ENCODE results near the gene SLC22A13. TPM values are rescaled to one million over a fixed set of nuclear protein-coding genes. Genes with fewer than 3 reads are reported as not detected.

SLC22A13 gene
- total and polyA plus RNA-seq, 10 of the 15 experiments (the other 5 are each of a cell fraction or from before 2014, with no cell fraction given): 0.03 to 0.19 (median 0.11) TPM; not detected in 5

GRCh38 chr3:38315488-38316230, 50.0 kb downstream of the SLC22A13 start:
- TF ChIP-seq CHD4 (IDR thresholded peaks at IDR 0.05) (no peak), BHLHE40 (IDR thresholded peaks at IDR 0.05; ENCODE audit: borderline replicate concordance in 1 of 2, low read depth in 2 of 2, low read length in 1 of 2) (no peak), EED (IDR thresholded peaks at IDR 0.05; ENCODE audit: low read depth) (no peak), IKZF2 (IDR thresholded peaks at IDR 0.05) (no peak), RCOR1 (conservative IDR thresholded peaks at IDR 0.05; ENCODE audit: low read depth, low read length) (no peak), IKZF1 (conservative IDR thresholded peaks at IDR 0.05) (no peak), RBBP5 (conservative IDR thresholded peaks at IDR 0.05) (no peak), ZNF217 (IDR thresholded peaks at IDR 0.05) (no peak), BCL11A (IDR thresholded peaks at IDR 0.05; ENCODE audit: low read depth, low read length) (no peak)
- Histone ChIP-seq H2AFZ (ENCODE audit: control insufficient read depth, low read depth, low read length) (no peak overlapping the region), H3K9me3 (replicated peaks; ENCODE audit: control insufficient read depth, insufficient read depth, low read length) (no peaks in the 10 kb centered on the region), H3K27ac (ENCODE audit: control insufficient read depth, insufficient read depth) (no peak overlapping the region), H3K4me2 (ENCODE audit: control insufficient read depth, insufficient read depth) (no peak overlapping the region), H4K20me1 (ENCODE audit: control insufficient read depth, insufficient read depth) (no peaks in the 10 kb centered on the region), H3K79me2 (ENCODE audit: control insufficient read depth, insufficient read depth, low read length) (no peaks in the 10 kb centered on the region), H3K4me1 (ENCODE audit: control insufficient read depth, insufficient read depth, low read length) (no peaks in the 10 kb centered on the region), H3K36me3 (ENCODE audit: control insufficient read depth in 2 of 2, insufficient read depth in 2 of 2, low read length in 1 of 2) (no peaks in the 10 kb centered on the region), H3K4me3 (no peak overlapping the region), H3K27me3 (replicated peaks in 1 of 2; ENCODE audit: control insufficient read depth in 2 of 2, insufficient read depth in 2 of 2, low read length in 1 of 2) (peaks cover 0 to 3% of the 10 kb centered on the region in 2 experiments; a peak in 1 of 4 replicates), H3K9ac (ENCODE audit: control insufficient read depth, insufficient read depth, low read length) (no peak overlapping the region)
- CTCF ChIA-PET: no interaction called here
- intact Hi-C loops (cut with micrococcal nuclease; ENCODE audit: unreplicated experiment) (no loop called here), in situ Hi-C loops (cut with MboI) (no loop called here)
- FAIRE-seq: no peak
- RAD21 ChIA-PET (ENCODE audit: unreplicated experiment): no interaction called here
- BruUV-seq (replicated peaks): no TSS peak
- 20% methylated on average over 10 of the region's 10 CpGs for WGBS (ENCODE audit: insufficient coverage, insufficient replicate concordance, low lambda C conversion rate, missing lambda C conversion rate)
- ATAC-seq: no peak
- no peak for DNase-seq (ENCODE audit: low read depth, low spot score)
- SMC1A ChIA-PET (ENCODE audit: uncharacterized antibody, unreplicated experiment): no interaction called here
- POLR2A ChIA-PET: no interaction called here
